HEK293T (cell line): ENCODE results near the gene PRSS48.
"Not testable (repeated sequence)": the region's sequence is repeated elsewhere in the genome, so short reads cannot be mapped to it uniquely, and the experiment has no call there.

Source experiments
- ARNT ChIP-seq: fragments of 450-650 bp; IDR thresholded peaks from 2 replicates; pipeline ENCODE4 v1.6.1; 2017; ENCODE audit warnings: mild to moderate bottlenecking
- BHLHE40 ChIP-seq: fragments of 450-650 bp; IDR thresholded peaks from 2 replicates; pipeline ENCODE4 v1.6.1; 2016; ENCODE audit warnings: mild to moderate bottlenecking, moderate library complexity, borderline replicate concordance
- ELF4 ChIP-seq: fragments of 450-650 bp; IDR thresholded peaks from 2 replicates; pipeline ENCODE4 v1.6.1; 2017; ENCODE audit warnings: antibody characterized with exemption
- FOXA1 ChIP-seq: fragments of 450-650 bp; IDR thresholded peaks from 2 replicates; pipeline ENCODE4 v1.6.1; 2016; ENCODE audit warnings: mild to moderate bottlenecking
- FOXK2 ChIP-seq: fragments of 450-650 bp; IDR thresholded peaks from 2 replicates; pipeline ENCODE4 v1.6.1; 2016; ENCODE audit warnings: mild to moderate bottlenecking
- FOXM1 ChIP-seq: fragments of 450-650 bp; IDR thresholded peaks from 2 replicates; pipeline ENCODE4 v1.6.1; 2017; ENCODE audit warnings: mild to moderate bottlenecking, borderline replicate concordance
- HDGF ChIP-seq: fragments of 450-650 bp; IDR thresholded peaks from 2 replicates; pipeline ENCODE4 v1.6.1; 2017; ENCODE audit warnings: antibody characterized with exemption, borderline replicate concordance
- NFRKB ChIP-seq: fragments of 450-650 bp; IDR thresholded peaks from 2 replicates; pipeline ENCODE4 v1.6.1; 2016; ENCODE audit warnings: mild to moderate bottlenecking, moderate library complexity
- SP1 ChIP-seq: fragments of 450-650 bp; IDR thresholded peaks from 2 replicates; pipeline ENCODE4 v1.6.1; 2017
- SUZ12 ChIP-seq: fragments of 450-650 bp; IDR thresholded peaks from 2 replicates; pipeline ENCODE4 v1.6.1; 2016; ENCODE audit warnings: mild to moderate bottlenecking
- TARDBP ChIP-seq: fragments of 450-650 bp; IDR thresholded peaks from 2 replicates; pipeline ENCODE4 v1.6.1; 2016
- ZNF384 ChIP-seq: fragments of 450-650 bp; IDR thresholded peaks from 2 replicates; pipeline ENCODE4 v1.6.1; 2016
- TF ChIP-seq, protein P1 (sequence below): fragments of 450-650 bp; IDR thresholded peaks from 2 replicates; pipeline ENCODE4 v1.6.1; 2016

- not testable (repeated sequence) for TF ChIP-seq ELF4, ARNT, BHLHE40, FOXA1, HDGF, FOXK2, SUZ12, FOXM1, TARDBP, NFRKB, SP1, ZNF384
- TF ChIP-seq, protein P1, sequence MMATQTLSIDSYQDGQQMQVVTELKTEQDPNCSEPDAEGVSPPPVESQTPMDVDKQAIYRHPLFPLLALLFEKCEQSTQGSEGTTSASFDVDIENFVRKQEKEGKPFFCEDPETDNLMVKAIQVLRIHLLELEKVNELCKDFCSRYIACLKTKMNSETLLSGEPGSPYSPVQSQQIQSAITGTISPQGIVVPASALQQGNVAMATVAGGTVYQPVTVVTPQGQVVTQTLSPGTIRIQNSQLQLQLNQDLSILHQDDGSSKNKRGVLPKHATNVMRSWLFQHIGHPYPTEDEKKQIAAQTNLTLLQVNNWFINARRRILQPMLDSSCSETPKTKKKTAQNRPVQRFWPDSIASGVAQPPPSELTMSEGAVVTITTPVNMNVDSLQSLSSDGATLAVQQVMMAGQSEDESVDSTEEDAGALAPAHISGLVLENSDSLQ, result not testable (repeated sequence)
These were observed 21.3 kb upstream of the PRSS48 start for GRCh38 chr4:151255680-151256079.
